Measurements from ENCODE around the gene ASF1B. TPM values are rescaled to one million over a fixed set of nuclear protein-coding genes. Genes with fewer than 3 reads are reported as not detected.

The ASF1B gene
- total and polyA plus RNA-seq, 2 experiments from 2014 or later: 33.3 to 36.9 TPM

GRCh38 chr19:14102756-14103155, 33.6 kb downstream of the ASF1B start:
- Histone ChIP-seq H3K4me2 (no peak overlapping the region), H3F3A (replicated peaks; ENCODE audit: low read depth) (0 out of 2 replicates have a peak, but pooled peaks cover 4% of the 10 kb centered on the region), H3K36me3 (ENCODE audit: insufficient read depth) (no peaks in the 10 kb centered on the region), H3K4me3 (no peak overlapping the region), H3K79me2 (replicated peaks; ENCODE audit: insufficient read depth) (no peaks in the 10 kb centered on the region), H4K20me1 (replicated peaks; ENCODE audit: insufficient read depth) (no peaks in the 10 kb centered on the region), H3K9me2 (ENCODE audit: insufficient read depth) (no peaks in the 10 kb centered on the region), H3K27ac (ENCODE audit: low read depth) (no peak overlapping the region), H3K27me3 (ENCODE audit: insufficient read depth) (no peaks in the 10 kb centered on the region), H2AFZ (no peak overlapping the region), H3K4me1 (ENCODE audit: insufficient read depth) (no peaks in the 10 kb centered on the region)
- ATAC-seq: no peak
- Mint-ChIP-seq H3K4me3 (no peak overlapping the region), H3K36me3 (ENCODE audit: low read depth) (peaks cover 1% of the 10 kb centered on the region; the same call in 2 of the 3 replicates), H3K27me3 (ENCODE audit: insufficient read depth, low read depth, poor library complexity) (no peaks in the 10 kb centered on the region), H3K4me1 (no peaks in the 10 kb centered on the region), H3K27ac (no peak overlapping the region), H3K9me3 (no peaks in the 10 kb centered on the region)
- TF ChIP-seq JUNB (IDR thresholded peaks at IDR 0.05; ENCODE audit: unreplicated experiment) (no peak), POLR2AphosphoS5 (IDR thresholded peaks at IDR 0.05; ENCODE audit: low read depth) (no peak), EZH2phosphoT487 (IDR thresholded peaks at IDR 0.05; ENCODE audit: unreplicated experiment) (no peak), ZNF462 (CRISPR knock-in tag; IDR thresholded peaks at IDR 0.05) (no peak), EZH2 (IDR thresholded peaks at IDR 0.05; ENCODE audit: low read depth, unreplicated experiment) (no peak), CREB1 (CRISPR knock-in tag; IDR thresholded peaks at IDR 0.05; ENCODE audit: low read depth) (no peak), NANOG (IDR thresholded peaks at IDR 0.05; ENCODE audit: borderline replicate concordance) (no peak), ZNF114 (CRISPR knock-in tag; IDR thresholded peaks at IDR 0.05) (no peak), ZNF331 (CRISPR knock-in tag; IDR thresholded peaks at IDR 0.05; ENCODE audit: low read depth) (no peak)
- TF ChIP-seq, protein P1, sequence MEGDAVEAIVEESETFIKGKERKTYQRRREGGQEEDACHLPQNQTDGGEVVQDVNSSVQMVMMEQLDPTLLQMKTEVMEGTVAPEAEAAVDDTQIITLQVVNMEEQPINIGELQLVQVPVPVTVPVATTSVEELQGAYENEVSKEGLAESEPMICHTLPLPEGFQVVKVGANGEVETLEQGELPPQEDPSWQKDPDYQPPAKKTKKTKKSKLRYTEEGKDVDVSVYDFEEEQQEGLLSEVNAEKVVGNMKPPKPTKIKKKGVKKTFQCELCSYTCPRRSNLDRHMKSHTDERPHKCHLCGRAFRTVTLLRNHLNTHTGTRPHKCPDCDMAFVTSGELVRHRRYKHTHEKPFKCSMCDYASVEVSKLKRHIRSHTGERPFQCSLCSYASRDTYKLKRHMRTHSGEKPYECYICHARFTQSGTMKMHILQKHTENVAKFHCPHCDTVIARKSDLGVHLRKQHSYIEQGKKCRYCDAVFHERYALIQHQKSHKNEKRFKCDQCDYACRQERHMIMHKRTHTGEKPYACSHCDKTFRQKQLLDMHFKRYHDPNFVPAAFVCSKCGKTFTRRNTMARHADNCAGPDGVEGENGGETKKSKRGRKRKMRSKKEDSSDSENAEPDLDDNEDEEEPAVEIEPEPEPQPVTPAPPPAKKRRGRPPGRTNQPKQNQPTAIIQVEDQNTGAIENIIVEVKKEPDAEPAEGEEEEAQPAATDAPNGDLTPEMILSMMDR (conservative IDR thresholded peaks at IDR 0.05; ENCODE audit: low read depth in 2 of 2): no peak
- TF ChIP-seq, protein P2, sequence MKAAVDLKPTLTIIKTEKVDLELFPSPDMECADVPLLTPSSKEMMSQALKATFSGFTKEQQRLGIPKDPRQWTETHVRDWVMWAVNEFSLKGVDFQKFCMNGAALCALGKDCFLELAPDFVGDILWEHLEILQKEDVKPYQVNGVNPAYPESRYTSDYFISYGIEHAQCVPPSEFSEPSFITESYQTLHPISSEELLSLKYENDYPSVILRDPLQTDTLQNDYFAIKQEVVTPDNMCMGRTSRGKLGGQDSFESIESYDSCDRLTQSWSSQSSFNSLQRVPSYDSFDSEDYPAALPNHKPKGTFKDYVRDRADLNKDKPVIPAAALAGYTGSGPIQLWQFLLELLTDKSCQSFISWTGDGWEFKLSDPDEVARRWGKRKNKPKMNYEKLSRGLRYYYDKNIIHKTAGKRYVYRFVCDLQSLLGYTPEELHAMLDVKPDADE (IDR thresholded peaks at IDR 0.05): no peak
- DNase-seq (ENCODE audit: low spot score): no peak

Data from GM23338 (cell line).